ENCODE results near the gene TSPAN33.
"Not testable (repeated sequence)": the region's sequence is repeated elsewhere in the genome, so short reads cannot be mapped to it uniquely, and the experiment has no call there.

Gene TSPAN33, protein sequence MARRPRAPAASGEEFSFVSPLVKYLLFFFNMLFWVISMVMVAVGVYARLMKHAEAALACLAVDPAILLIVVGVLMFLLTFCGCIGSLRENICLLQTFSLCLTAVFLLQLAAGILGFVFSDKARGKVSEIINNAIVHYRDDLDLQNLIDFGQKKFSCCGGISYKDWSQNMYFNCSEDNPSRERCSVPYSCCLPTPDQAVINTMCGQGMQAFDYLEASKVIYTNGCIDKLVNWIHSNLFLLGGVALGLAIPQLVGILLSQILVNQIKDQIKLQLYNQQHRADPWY

DNA sequence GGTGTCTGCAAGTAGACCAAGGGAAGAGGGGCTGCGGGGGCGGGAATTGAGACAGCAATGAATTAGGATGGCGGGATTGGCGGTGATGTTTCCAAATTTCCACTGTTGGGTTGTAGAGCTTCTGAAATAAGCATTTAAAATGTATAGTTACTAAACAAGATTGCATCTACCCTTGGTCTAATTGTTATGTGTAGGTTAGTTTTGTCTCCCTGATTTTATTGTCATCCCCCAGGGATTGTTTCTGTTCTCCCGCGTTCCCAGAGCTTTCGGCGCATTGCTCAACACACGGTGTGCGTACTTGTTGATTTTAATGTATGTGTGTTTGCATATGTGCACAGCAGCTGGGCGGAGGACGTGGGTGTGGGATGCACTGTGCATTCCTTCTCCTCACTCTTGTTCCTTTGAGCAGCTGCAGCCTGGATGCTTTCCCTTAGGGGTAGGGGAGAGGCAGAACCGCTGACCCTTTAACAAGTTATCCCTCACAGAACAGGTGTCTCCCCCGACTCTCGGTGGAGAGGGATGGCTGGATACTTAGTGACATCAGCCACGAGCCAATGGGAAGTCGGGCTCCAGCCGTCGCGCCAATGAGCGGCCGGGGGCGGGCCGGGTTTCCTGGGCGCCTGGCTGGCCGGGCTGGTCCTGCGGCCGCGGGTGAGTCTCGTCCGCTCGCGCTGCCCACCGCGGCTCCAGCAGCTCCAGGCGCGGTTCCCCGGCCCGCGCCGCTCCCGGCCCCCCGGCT is at the start of gene TSPAN33:
TSPAN33 (plus strand) TSS at position 613 of the 739 bp plus-strand sequence. CDS start 274 bp downstream, outside the sequence.
- DNase-seq = peak; percentile 17

DNA sequence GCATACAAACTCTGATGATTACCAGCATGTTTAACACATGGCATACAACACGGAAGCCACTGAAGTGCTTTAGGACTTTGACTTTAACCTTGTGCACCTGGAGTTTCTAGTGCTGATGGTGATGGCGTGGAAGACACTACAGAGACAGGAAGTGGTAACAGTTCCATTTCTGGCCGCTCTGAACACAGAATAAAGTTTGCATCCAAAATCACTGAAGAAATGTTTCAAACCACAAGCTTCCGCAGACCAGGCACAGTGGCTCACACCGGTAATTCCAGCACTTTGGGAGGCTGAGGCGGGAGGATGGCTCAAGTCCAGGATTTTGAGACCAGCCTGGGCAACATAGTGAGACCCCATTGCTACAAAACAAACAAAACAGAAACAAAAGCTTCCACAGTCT is 49.2 kb upstream of the TSPAN33 start:
- no peak for DNase-seq

GRCh38 chr7:129098409-129099084 is 46.0 kb upstream of the TSPAN33 start:
- no peak for DNase-seq

- no peak for DNase-seq
These were observed 43.7 kb upstream of the TSPAN33 start for GRCh38 chr7:129100827-129101166.

GRCh38 chr7:129101746-129102145 is 42.8 kb upstream of the TSPAN33 start:
- DNase-seq = no peak

GRCh38 chr7:129103561-129104324 is 40.8 kb upstream of the TSPAN33 start:
- no peak for DNase-seq

- no peak for DNase-seq
These were observed 35.9 kb upstream of the TSPAN33 start for GRCh38 chr7:129108581-129108980.

GRCh38 chr7:129110258-129110981 is 34.1 kb upstream of the TSPAN33 start:
- DNase-seq = no peak

- DNase-seq = no peak
These were observed 33.5 kb upstream of the TSPAN33 start for GRCh38 chr7:129110982-129111376.

- DNase-seq = no peak
These were observed 28.8 kb upstream of the TSPAN33 start for GRCh38 chr7:129115676-129116075.

- no peak for DNase-seq
These were observed 26.3 kb upstream of the TSPAN33 start for GRCh38 chr7:129118182-129118581.

DNA sequence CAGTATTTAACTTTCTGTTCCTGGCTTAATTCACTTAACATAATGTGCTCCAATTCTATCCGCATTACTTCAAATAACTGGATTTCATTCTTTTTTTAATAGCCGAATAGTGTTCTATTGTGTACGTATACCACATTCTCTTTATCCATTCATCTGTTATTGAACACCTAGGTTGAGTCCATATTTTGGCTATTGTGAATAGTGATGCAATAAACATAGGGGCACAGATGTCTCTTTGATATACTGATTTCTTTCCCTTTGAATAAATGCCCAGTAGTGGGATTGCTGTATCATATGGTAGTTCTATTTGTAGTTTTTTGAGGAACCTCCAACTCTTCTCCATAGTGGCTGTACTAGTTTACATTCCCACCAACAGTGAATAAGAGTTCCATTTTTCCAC is 25.5 kb upstream of the TSPAN33 start:
- DNase-seq = no peak

DNA sequence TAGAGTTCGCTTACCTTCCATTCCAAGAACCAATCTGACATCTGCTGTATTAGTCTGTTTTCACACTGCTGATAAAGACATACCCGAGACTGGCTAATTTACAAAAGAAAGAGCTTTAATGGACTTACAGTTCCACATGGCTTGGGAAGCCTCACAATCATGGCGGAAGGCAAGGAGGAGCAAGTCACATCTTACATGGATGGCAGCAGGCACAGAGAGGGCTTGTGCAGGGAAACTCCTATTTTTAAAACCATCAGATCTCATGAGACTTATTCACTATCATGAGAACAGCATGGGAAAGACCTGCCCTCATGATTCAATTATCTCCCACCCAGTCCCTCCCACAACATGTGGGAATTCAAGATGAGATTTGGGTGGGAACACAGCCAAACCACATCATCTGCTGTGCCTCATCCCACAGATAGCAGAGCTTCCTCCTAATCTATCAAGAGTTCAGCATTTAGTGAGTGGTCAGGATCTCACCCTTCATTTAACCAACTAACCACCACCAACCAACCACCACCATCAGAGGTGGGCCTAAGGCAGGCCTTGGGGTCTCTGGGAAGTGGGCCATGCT is 22.9 kb upstream of the TSPAN33 start:
- DNase-seq = not testable (repeated sequence)

- no peak for DNase-seq
These were observed 22.3 kb upstream of the TSPAN33 start for GRCh38 chr7:129122078-129122750.

DNA sequence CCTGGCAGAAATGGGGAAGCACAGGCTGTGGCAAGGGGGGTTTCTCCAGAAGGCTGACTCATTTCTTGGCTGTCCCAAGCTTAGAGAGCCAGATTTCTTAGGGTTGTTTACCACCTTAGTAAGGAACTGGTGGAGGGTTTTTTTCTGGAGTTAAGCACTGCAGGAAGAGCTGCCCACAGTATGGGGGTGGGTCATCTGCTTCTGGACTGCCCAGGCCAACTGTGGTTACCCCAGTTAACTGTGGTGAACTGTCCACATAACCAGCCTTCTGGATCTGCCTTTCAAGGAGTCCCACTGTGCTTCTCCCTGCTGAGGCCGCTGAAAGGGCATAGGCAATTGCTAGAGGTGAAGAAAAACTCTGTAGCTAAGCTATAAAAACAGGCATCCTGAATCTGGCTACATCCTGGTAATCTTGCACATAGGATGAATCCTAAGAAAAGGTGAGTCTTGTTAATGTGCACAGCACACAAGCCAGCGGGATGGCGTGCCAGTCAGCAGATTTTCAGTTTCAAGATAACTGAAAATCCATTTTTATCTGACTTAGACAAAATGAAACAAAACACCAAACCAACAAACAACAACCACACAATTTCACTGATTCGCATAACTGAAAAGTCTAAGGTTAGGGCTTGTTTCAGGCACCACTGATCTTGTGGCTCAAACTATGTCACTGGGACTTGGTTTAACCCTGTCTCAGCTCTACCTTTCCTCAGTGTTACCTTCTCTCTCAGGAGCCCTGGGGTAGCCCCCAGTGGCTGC is 21.6 kb upstream of the TSPAN33 start:
- no peak for DNase-seq

- no peak for DNase-seq
These were observed 21.0 kb upstream of the TSPAN33 start for GRCh38 chr7:129123510-129123857.

DNA sequence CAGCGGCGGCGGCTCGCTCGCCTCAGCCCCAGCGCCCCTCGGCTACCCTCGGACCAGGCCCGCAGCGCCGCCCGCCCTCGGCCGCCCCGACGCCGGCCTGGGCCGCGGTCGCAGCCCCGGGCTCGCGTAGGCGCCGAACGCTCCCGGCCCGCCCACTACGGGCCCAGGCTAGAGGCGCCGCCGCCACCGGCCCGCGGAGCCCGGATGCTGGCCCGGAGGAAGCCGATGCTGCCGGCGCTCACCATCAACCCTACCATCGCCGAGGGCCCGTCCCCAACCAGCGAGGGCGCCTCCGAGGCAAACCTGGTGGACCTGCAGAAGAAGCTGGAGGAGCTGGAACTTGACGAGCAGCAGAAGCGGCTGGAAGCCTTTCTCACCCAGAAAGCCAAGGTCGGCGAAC is 18.2 kb upstream of the TSPAN33 start:
- DNase-seq = no peak

GRCh38 chr7:129127154-129127553 is 17.4 kb upstream of the TSPAN33 start:
- DNase-seq = no peak

GRCh38 chr7:129127601-129128000 is 16.9 kb upstream of the TSPAN33 start:
- no peak for DNase-seq

DNA sequence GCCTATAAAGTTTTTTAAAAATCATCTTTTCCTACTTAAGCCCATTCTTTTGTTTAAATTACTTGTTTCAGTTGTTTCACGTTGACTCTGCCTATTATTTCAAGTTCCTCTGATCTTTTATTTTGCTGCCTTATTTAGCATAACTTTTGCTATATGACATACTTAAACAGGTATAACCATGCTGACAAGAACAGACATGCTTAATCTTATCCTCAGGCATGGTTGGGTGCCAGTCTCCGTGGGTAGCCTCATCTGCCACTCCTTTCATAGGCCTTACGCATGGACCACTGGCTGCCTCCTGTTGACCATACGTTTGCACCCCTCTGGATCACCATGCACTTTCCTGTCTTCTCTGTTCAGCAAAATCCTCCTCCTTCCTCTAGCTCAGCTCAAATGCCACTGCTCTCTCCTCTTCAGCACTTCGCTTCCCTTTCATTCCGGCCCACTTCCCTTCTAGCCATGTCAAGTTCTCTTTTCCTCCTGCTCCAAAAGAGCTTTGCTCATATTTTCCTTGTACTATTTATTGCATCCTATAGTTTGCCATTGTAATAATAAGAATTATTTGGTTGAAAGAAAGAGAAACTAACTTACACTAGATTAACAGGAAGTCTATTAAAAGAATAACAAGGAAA is 10.0 kb upstream of the TSPAN33 start:
- no peak for DNase-seq
